OCI-LY3 (cell line): ENCODE data around the gene MAP1LC3B.

Experiments
- CTCF ChIP-seq: fragments of 200-600, 300-600 bp; sonication (generic); IDR thresholded peaks from 2 replicates; pipeline ENCODE4 v1.5.1; 2014; ENCODE audit warnings: antibody characterized with exemption, low read length, low read depth
- EZH2phosphoT487 ChIP-seq: fragments of 200-600 bp; shearing (Covaris generic); IDR thresholded peaks from 2 replicates; pipeline ENCODE4 v1.6.1; 2018; ENCODE audit warnings: antibody characterized with exemption, mixed run types, low read depth

- TF ChIP-seq CTCF (no peak), EZH2phosphoT487 (no peak)
Observed at GRCh38 chr16:87412996-87413421, 20.9 kb downstream of the MAP1LC3B start.
